Right ventricle myocardium superior (tissue), 1 donor: ENCODE data around the gene PGLYRP2. TPM values are rescaled to one million over a fixed set of nuclear protein-coding genes. Genes with fewer than 3 reads are reported as not detected.

Source experiments
- ATAC-seq: fragments of 200-7000 bp; cut with Tn5 transposase; one replicate; pipeline ENCODE4 v1.9.1; 2020; ENCODE audit warnings: mild to moderate bottlenecking; ENCODE audit not compliant: poor library complexity
- DNase-seq: peaks from one replicate; pipeline ENCODE4 v3.0.0-alpha.2; 2020
- intact Hi-C: fragments of 100-400 bp; cut with DNase I; formaldehyde crosslinking; loops from one replicate; pipeline ENCODE4 v1.11.2; 2022
- total RNA-seq: library from RNA; stranded (reverse); fragmentation: NEBNext Ultra II Directional; extraction: Animal tissue kit (Norgen Biotek cat#: 25700); gene quantifications from one replicate; pipeline ENCODE4 v1.2.1, GENCODE V29; 2021
- donor health status: DM: no; HTN: yes; CAD: no; lungs with severe emphysema.

The PGLYRP2 gene
- total RNA-seq, 1 donor from 2014 or later = not detected

GRCh38 chr19:15445807-15446376, 33.4 kb downstream of the PGLYRP2 start:
- intact Hi-C loops = no loop called here
- DNase-seq (peak; percentile 79), ATAC-seq (peak; percentile 75)

- intact Hi-C loops = no loop called here
- DNase-seq (no peak), ATAC-seq (no peak)
Observed at GRCh38 chr19:15445227-15445605, 34.1 kb downstream of the PGLYRP2 start.

GRCh38 chr19:15444505-15445226, 34.6 kb downstream of the PGLYRP2 start:
- ATAC-seq = peak; percentile 27
- intact Hi-C loops = no loop called here
- no peak for DNase-seq

- intact Hi-C loops = no loop called here
- ATAC-seq (peak; percentile 67), DNase-seq (peak; percentile 78)
Observed at GRCh38 chr19:15443838-15444237, 35.5 kb downstream of the PGLYRP2 start.

GRCh38 chr19:15443325-15443724, 36.0 kb downstream of the PGLYRP2 start:
- DNase-seq = no peak
- ATAC-seq = no peak
- intact Hi-C loops = no loop called here

- intact Hi-C loops = no loop called here
- ATAC-seq = no peak
- DNase-seq = no peak
Observed at GRCh38 chr19:15442142-15442920, 37.0 kb downstream of the PGLYRP2 start.

- intact Hi-C loops = no loop called here
Observed at GRCh38 chr19:15441317-15441716, 38.0 kb downstream of the PGLYRP2 start.

GRCh38 chr19:15439821-15440641, 39.3 kb downstream of the PGLYRP2 start:
- intact Hi-C loops = no loop called here
- DNase-seq (no peak), ATAC-seq (no peak)

More at GRCh38 chr19:15441317-15441716, 38.0 kb downstream of the PGLYRP2 start:
- no peak for DNase-seq
- ATAC-seq = no peak

- intact Hi-C loops = no loop called here
- no peak for DNase-seq
- no peak for ATAC-seq
Observed at GRCh38 chr19:15439078-15439799, 40.1 kb downstream of the PGLYRP2 start.

- DNase-seq = no peak
Observed at GRCh38 chr19:15438577-15438976, 40.7 kb downstream of the PGLYRP2 start.

GRCh38 chr19:15438124-15438496, 41.2 kb downstream of the PGLYRP2 start:
- ATAC-seq (no peak), DNase-seq (no peak)

More at GRCh38 chr19:15438577-15438976, 40.7 kb downstream of the PGLYRP2 start:
- intact Hi-C loops = no loop called here
- ATAC-seq = no peak

GRCh38 chr19:15437355-15438123, 41.8 kb downstream of the PGLYRP2 start:
- DNase-seq (no peak), ATAC-seq (no peak)
- intact Hi-C loops = no loop called here

More at GRCh38 chr19:15438124-15438496, 41.2 kb downstream of the PGLYRP2 start:
- intact Hi-C loops = no loop called here

GRCh38 chr19:15436826-15437110, 42.5 kb downstream of the PGLYRP2 start:
- no peak for ATAC-seq
- intact Hi-C loops = no loop called here
- DNase-seq = no peak

- DNase-seq = no peak
- intact Hi-C loops = no loop called here
Observed at GRCh38 chr19:15436012-15436825, 43.1 kb downstream of the PGLYRP2 start.

GRCh38 chr19:15433519-15434069, 45.7 kb downstream of the PGLYRP2 start:
- intact Hi-C loops = no loop called here
- DNase-seq (no peak), ATAC-seq (no peak)

More at GRCh38 chr19:15436012-15436825, 43.1 kb downstream of the PGLYRP2 start:
- ATAC-seq = no peak

GRCh38 chr19:15432629-15433518, 46.4 kb downstream of the PGLYRP2 start:
- DNase-seq (peak; percentile 95), ATAC-seq (peak; percentile 94)
- intact Hi-C loops = no loop called here
